Fibroblast of lung (primary cell): Measurements from ENCODE around the gene CSRP1. TPM values are rescaled to one million over a fixed set of nuclear protein-coding genes. Genes with fewer than 3 reads are reported as not detected.
"Not testable (repeated sequence)": the region's sequence is repeated elsewhere in the genome, so short reads cannot be mapped to it uniquely, and the experiment has no call there.

Experiments used
- DNase-seq, 2 donors: peaks; one replicate each; pipeline versions ENCODE4 v3.0.0 to v3.0.0-alpha.2; 2010; ENCODE audit warnings: low read depth in 2 of 2
- H2AFZ ChIP-seq: 2 replicates; pipeline ENCODE4 v1.5.1; 2012; ENCODE audit warnings: low read length, control low read depth, inconsistent platforms
- H3K27ac ChIP-seq: 2 replicates; pipeline ENCODE4 v1.5.1; 2011; ENCODE audit warnings: low read length, control low read depth; ENCODE audit not compliant: insufficient read depth
- H3K27me3 ChIP-seq: 2 replicates; pipeline ENCODE4 v1.5.1; 2011; ENCODE audit warnings: mild to moderate bottlenecking, low read length; ENCODE audit not compliant: control insufficient read depth, insufficient read depth
- H3K36me3 ChIP-seq: 2 replicates; pipeline ENCODE4 v1.5.1; 2011; ENCODE audit warnings: low read length; ENCODE audit not compliant: control insufficient read depth, insufficient read depth
- H3K4me1 ChIP-seq: 2 replicates; pipeline ENCODE4 v1.5.1; 2011; ENCODE audit warnings: low read length; ENCODE audit not compliant: control insufficient read depth, insufficient read depth; ENCODE audit errors: extremely low read depth
- H3K4me2 ChIP-seq: 2 replicates; pipeline ENCODE4 v1.5.1; 2011; ENCODE audit warnings: low read length, control low read depth; ENCODE audit not compliant: insufficient read depth; ENCODE audit errors: extremely low read depth
- H3K4me3 ChIP-seq, 4 experiments: fragments of 200-600 bp in 1 of 4; sonication (generic) in 1 of 4; replicated peaks in 1 of 4; 2 replicates each; pipeline ENCODE4 v1.5.1; 2011 to 2016; ENCODE audit warnings: low read length in 4 of 4, low read depth in 3 of 4, mild to moderate bottlenecking in 3 of 4, control low read depth in 2 of 4, inconsistent platforms in 1 of 4, mixed read lengths in 1 of 4; ENCODE audit not compliant: insufficient read depth in 1 of 4; ENCODE audit errors: control extremely low read depth in 1 of 4
- H3K79me2 ChIP-seq: 2 replicates; pipeline ENCODE4 v1.5.1; 2012; ENCODE audit warnings: mild to moderate bottlenecking, low read length, inconsistent platforms; ENCODE audit not compliant: control insufficient read depth, insufficient read depth
- H3K9ac ChIP-seq: 2 replicates; pipeline ENCODE4 v1.5.1; 2011; ENCODE audit warnings: mild to moderate bottlenecking, low read length, control low read depth; ENCODE audit not compliant: insufficient read depth
- H3K9me3 ChIP-seq: 2 replicates; pipeline ENCODE4 v1.5.1; 2012; ENCODE audit warnings: low read depth, low read length; ENCODE audit not compliant: control insufficient read depth, insufficient read depth
- H4K20me1 ChIP-seq: 2 replicates; pipeline ENCODE4 v1.5.1; 2011; ENCODE audit warnings: low read length; ENCODE audit not compliant: control insufficient read depth, insufficient read depth; ENCODE audit errors: extremely low read depth
- EZH2 ChIP-seq: IDR thresholded peaks from 2 replicates; pipeline ENCODE4 v1.5.1; 2012; ENCODE audit warnings: low read length, control low read depth, mild to moderate bottlenecking; ENCODE audit errors: missing control alignments
- polyA plus RNA-seq, 2 donors: library from polyadenylated mRNA; depleted of rRNA in 1 of 2; stranded (reverse) in 1 of 2; unstranded in 1 of 2; fragments of >200 nt; gene quantifications; 2 replicates each; pipeline ENCODE4 v1.2.1, GENCODE V29; 2011 to 2012; ENCODE audit warnings: missing spikeins in 1 of 2
- total RNA-seq: library from RNA; depleted of rRNA; stranded (reverse); fragments of >200 nt; gene quantifications from 2 replicates; pipeline ENCODE4 v1.2.1, GENCODE V29; 2014
- TF ChIP-seq, protein P1 (sequence below), 2 donors: IDR thresholded peaks in 1 of 2; conservative IDR thresholded peaks in 1 of 2; 1 replicate in 1 of 2; 2 replicates in 1 of 2; pipeline ENCODE4 v1.5.1; 2011 to 2012; ENCODE audit warnings: low read length in 2 of 2, control low read depth in 1 of 2, inconsistent platforms in 1 of 2, low read depth in 1 of 2, mild to moderate bottlenecking in 1 of 2

CSRP1 gene
- total and polyA plus RNA-seq, 2 donors (not counting 1 experiment from before 2014, with no cell fraction given), result 195 to 1,081 TPM

DNA sequence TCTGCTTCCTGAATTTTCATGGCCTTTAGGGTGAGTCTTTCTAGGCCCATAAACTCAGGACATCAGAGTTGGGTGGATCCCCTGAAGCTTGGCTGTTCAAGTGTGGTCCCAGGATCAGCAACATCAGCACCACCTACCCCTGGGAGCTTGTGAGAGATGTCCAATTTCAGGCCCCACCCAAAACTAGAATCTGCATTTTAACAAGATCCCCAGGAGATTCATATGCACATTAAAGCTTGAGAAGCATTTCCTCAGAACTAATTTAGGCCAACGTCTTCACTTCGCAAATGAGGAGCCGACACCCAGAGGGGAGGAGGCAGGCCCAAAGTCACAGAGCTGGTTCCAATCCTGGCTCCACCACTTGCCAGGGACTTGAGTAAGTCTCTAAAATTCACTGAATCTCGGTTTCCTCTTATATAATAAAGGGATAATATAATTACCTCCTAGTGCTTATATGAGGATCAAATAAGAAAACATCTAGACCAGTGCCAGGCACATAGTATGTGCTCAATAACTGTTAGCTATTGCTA is 27.7 kb downstream of the CSRP1 start:
- H3K79me2 ChIP-seq, result no peaks in the 10 kb centered on the region
- no peak for DNase-seq
- H3K36me3 ChIP-seq, result peaks cover 8% of the 10 kb centered on the region
- no peak overlapping the region for H2AFZ ChIP-seq
- H3K4me3 ChIP-seq, result no peak overlapping the region
- H3K27ac ChIP-seq, result no peak overlapping the region
- H3K9me3 ChIP-seq, result no peaks in the 10 kb centered on the region
- H3K27me3 ChIP-seq, result no peaks in the 10 kb centered on the region
- TF ChIP-seq, protein P1, sequence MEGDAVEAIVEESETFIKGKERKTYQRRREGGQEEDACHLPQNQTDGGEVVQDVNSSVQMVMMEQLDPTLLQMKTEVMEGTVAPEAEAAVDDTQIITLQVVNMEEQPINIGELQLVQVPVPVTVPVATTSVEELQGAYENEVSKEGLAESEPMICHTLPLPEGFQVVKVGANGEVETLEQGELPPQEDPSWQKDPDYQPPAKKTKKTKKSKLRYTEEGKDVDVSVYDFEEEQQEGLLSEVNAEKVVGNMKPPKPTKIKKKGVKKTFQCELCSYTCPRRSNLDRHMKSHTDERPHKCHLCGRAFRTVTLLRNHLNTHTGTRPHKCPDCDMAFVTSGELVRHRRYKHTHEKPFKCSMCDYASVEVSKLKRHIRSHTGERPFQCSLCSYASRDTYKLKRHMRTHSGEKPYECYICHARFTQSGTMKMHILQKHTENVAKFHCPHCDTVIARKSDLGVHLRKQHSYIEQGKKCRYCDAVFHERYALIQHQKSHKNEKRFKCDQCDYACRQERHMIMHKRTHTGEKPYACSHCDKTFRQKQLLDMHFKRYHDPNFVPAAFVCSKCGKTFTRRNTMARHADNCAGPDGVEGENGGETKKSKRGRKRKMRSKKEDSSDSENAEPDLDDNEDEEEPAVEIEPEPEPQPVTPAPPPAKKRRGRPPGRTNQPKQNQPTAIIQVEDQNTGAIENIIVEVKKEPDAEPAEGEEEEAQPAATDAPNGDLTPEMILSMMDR (conservative IDR thresholded peaks at IDR 0.05 in 1 of 2, IDR thresholded peaks at IDR 0.05 in 1 of 2; ENCODE audit: low read depth in 1 of 2, low read length in 2 of 2), result no peak
- TF ChIP-seq EZH2, result no peak
- no peak overlapping the region for H3K9ac ChIP-seq
- H3K4me1 ChIP-seq, result peaks cover 17% of the 10 kb centered on the region
- H4K20me1 ChIP-seq, result no peaks in the 10 kb centered on the region
- no peak overlapping the region for H3K4me2 ChIP-seq

DNA sequence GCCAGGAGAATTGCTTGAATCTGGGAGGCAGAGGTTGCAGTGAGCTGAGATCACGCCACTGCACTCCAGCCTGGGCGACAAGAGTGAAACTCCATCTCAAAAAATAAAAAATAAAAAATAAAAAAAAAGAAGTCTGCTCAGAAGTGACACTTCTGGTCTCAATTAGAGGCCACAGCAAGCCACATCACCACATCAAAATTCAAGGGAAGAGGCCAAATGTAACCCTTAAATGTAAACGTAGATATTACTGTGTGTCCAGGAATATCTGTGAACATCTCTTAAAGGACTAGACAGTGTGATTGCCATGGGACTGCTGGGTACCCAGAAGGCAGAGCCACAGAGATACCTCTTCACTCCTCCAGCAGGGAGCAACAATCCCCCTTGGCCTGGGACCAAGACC is 28.3 kb downstream of the CSRP1 start:
- not testable (repeated sequence) for H3K27ac ChIP-seq, H3K36me3 ChIP-seq, H3K9me3 ChIP-seq, H3K27me3 ChIP-seq, H2AFZ ChIP-seq, DNase-seq, H3K4me3 ChIP-seq, H3K79me2 ChIP-seq, H4K20me1 ChIP-seq, H3K9ac ChIP-seq, H3K4me2 ChIP-seq
- peaks cover 17% of the 10 kb centered on the region for H3K4me1 ChIP-seq

DNA sequence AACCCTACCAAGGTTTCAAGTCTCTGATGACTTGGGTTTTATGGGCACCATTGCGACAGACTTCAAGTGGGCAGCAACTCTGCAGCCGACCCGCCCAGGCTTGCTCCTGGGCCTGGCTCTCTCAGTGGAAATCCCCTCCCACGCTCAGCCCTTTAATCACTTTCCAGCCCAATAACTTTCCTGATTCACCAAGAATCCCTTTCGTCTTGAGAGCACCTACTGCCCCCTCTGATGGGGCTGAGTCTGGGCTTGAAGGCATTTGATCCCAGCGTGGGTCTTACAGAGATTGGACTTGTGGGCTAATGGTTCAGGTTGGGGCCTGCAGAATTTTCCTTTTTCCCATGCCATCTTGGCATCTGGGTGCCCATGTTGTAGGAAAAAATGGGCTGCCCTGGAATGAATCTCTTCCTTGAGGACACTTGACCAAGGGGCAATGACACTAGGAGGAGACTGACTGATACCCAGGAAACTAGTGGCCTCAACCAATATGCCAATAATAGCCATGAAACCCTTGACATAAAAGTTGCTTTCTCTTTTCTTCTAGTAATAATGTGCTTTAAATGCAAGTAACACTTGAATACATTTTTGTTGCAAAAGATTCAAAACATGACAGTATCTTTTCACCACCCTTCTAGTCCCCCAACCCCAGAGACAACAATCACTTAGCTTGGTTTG is 30.1 kb downstream of the CSRP1 start:
- H3K27ac ChIP-seq, result no peak overlapping the region
- DNase-seq, result peak in 1 of 2 donors; percentile 66
- no peak for TF ChIP-seq EZH2
- TF ChIP-seq, protein P1 (conservative IDR thresholded peaks at IDR 0.05 in 1 of 2, IDR thresholded peaks at IDR 0.05 in 1 of 2; ENCODE audit: low read depth in 1 of 2, low read length in 2 of 2), result no peak

More for the DNA sequence above, 30.1 kb downstream of the CSRP1 start:
- Histone ChIP-seq H3K9me3 (no peaks in the 10 kb centered on the region), H3K79me2 (no peaks in the 10 kb centered on the region), H4K20me1 (no peaks in the 10 kb centered on the region), H2AFZ (no peak overlapping the region), H3K4me2 (no peak overlapping the region), H3K27me3 (no peaks in the 10 kb centered on the region), H3K36me3 (no peaks in the 10 kb centered on the region), H3K4me1 (peaks cover 17% of the 10 kb centered on the region), H3K4me3 (no peak overlapping the region), H3K9ac (no peak overlapping the region)
